GM12878 (cell line): Measurements from ENCODE around the gene ANGPTL2.

Experiments
- CREB1 ChIP-seq: IDR thresholded peaks from 2 replicates; pipeline ENCODE4 v1.6.1; 2012; ENCODE audit warnings: low read depth, mild to moderate bottlenecking, inconsistent platforms
- FOXK2 ChIP-seq: fragments of 450-650 bp; IDR thresholded peaks from 2 replicates; pipeline ENCODE4 v1.6.1; 2017; ENCODE audit warnings: mild to moderate bottlenecking, moderate library complexity
- GATAD2B ChIP-seq: fragments of 450-650 bp; conservative IDR thresholded peaks from 2 replicates; pipeline ENCODE4 v1.6.1; 2017; ENCODE audit warnings: low read depth, mild to moderate bottlenecking, moderate library complexity
- JUND ChIP-seq: IDR thresholded peaks from 2 replicates; pipeline ENCODE4 v1.6.1; 2012; ENCODE audit warnings: low read depth, mild to moderate bottlenecking, low read length, improper control_type of control experiment, moderate library complexity
- MEF2A ChIP-seq: IDR thresholded peaks from 2 replicates; pipeline ENCODE4 v1.6.1; 2011; ENCODE audit warnings: low read depth, mild to moderate bottlenecking, low read length, moderate library complexity; ENCODE audit not compliant: insufficient read depth
- POLR2A ChIP-seq: IDR thresholded peaks from 2 replicates; pipeline ENCODE4 v1.6.1; 2011; ENCODE audit warnings: low read depth, mild to moderate bottlenecking, low read length
- RCOR1 ChIP-seq: conservative IDR thresholded peaks from 2 replicates; pipeline ENCODE4 v1.6.1; 2012; ENCODE audit warnings: low read depth, low read length, improper control_type of control experiment
- RELA ChIP-seq: fragments of 450-650 bp; IDR thresholded peaks from 2 replicates; pipeline ENCODE4 v1.8.0; 2014; ENCODE audit warnings: borderline replicate concordance; ENCODE audit not compliant: partially characterized antibody
- STAT1 ChIP-seq: fragments of 450-650 bp; conservative IDR thresholded peaks from 2 replicates; pipeline ENCODE4 v1.6.1; 2014; ENCODE audit warnings: antibody characterized with exemption, mild to moderate bottlenecking
- TAF1 ChIP-seq: IDR thresholded peaks from 2 replicates; pipeline ENCODE4 v1.6.1; 2011; ENCODE audit warnings: mild to moderate bottlenecking, low read depth, low read length, borderline replicate concordance
- TF ChIP-seq, protein P1 (sequence below), 3 experiments: IDR thresholded peaks in 2 of 3; conservative IDR thresholded peaks in 1 of 3; 2 replicates each; pipeline ENCODE4 v1.5.1; 2011; ENCODE audit warnings: low read depth in 3 of 3, low read length in 3 of 3, mild to moderate bottlenecking in 3 of 3, control low read depth in 2 of 3, moderate library complexity in 2 of 3, inconsistent platforms in 1 of 3, mixed read lengths in 1 of 3; ENCODE audit not compliant: control insufficient read depth in 2 of 3, insufficient read depth in 1 of 3; ENCODE audit errors: extremely low read depth in 1 of 3
- TF ChIP-seq, protein P2 (sequence below): IDR thresholded peaks from 2 replicates; pipeline ENCODE4 v1.6.1; 2011; ENCODE audit warnings: borderline replicate concordance, low read depth, mild to moderate bottlenecking, moderate library complexity, low read length; ENCODE audit not compliant: insufficient read depth, poor library complexity, severe bottlenecking

DNA sequence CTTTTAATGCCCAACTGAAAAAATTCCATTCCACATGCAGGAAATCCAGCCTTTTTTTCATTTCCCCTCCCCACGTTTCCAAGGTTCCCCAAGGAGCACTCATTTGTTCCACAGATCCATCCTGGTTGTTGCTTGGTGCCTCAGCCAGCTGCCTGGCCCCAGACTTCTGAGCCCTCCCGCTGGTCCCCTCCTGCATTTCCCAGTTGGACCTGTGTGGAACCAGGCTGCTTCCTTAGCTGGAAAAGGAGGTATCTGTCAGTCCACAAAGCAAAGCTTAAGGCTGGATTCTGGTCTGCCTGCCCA lies 44.8 kb downstream of the ANGPTL2 start:
- TF ChIP-seq CREB1, result no peak
- no peak for TF ChIP-seq TAF1
- TF ChIP-seq POLR2A, result no peak
- TF ChIP-seq FOXK2, result no peak
- TF ChIP-seq, protein P1, sequence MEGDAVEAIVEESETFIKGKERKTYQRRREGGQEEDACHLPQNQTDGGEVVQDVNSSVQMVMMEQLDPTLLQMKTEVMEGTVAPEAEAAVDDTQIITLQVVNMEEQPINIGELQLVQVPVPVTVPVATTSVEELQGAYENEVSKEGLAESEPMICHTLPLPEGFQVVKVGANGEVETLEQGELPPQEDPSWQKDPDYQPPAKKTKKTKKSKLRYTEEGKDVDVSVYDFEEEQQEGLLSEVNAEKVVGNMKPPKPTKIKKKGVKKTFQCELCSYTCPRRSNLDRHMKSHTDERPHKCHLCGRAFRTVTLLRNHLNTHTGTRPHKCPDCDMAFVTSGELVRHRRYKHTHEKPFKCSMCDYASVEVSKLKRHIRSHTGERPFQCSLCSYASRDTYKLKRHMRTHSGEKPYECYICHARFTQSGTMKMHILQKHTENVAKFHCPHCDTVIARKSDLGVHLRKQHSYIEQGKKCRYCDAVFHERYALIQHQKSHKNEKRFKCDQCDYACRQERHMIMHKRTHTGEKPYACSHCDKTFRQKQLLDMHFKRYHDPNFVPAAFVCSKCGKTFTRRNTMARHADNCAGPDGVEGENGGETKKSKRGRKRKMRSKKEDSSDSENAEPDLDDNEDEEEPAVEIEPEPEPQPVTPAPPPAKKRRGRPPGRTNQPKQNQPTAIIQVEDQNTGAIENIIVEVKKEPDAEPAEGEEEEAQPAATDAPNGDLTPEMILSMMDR (IDR thresholded peaks at IDR 0.05 in 2 of 3, conservative IDR thresholded peaks at IDR 0.05 in 1 of 3; ENCODE audit: control insufficient read depth in 2 of 3, extremely low read depth in 1 of 3, insufficient read depth in 1 of 3, low read depth in 3 of 3, low read length in 3 of 3), result no peak
- TF ChIP-seq JUND, result no peak
- no peak for TF ChIP-seq RELA
- no peak for TF ChIP-seq GATAD2B
- no peak for TF ChIP-seq MEF2A
- TF ChIP-seq, protein P2, sequence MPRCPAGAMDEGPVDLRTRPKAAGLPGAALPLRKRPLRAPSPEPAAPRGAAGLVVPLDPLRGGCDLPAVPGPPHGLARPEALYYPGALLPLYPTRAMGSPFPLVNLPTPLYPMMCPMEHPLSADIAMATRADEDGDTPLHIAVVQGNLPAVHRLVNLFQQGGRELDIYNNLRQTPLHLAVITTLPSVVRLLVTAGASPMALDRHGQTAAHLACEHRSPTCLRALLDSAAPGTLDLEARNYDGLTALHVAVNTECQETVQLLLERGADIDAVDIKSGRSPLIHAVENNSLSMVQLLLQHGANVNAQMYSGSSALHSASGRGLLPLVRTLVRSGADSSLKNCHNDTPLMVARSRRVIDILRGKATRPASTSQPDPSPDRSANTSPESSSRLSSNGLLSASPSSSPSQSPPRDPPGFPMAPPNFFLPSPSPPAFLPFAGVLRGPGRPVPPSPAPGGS, result no peak
- TF ChIP-seq RCOR1, result no peak
- no peak for TF ChIP-seq STAT1
